Neutrophil (primary cell): ENCODE data around the gene SLC38A4.

ENCODE experiments used
- H3K27ac ChIP-seq: fragments of 200-600 bp; sonication (generic); 2 replicates; pipeline ENCODE4 v1.5.1; 2016; ENCODE audit warnings: mild to moderate bottlenecking, moderate library complexity
- H3K27me3 ChIP-seq: fragments of 200-600 bp; sonication (generic); 2 replicates; pipeline ENCODE4 v1.6.0; 2016; ENCODE audit warnings: mild to moderate bottlenecking
- H3K36me3 ChIP-seq: fragments of 200-600 bp; sonication (generic); 2 replicates; pipeline ENCODE4 v1.5.1; 2017
- H3K4me1 ChIP-seq, 2 experiments: fragments of 200-600 bp in 1 of 2; sonication (generic) in 1 of 2; 1 replicate in 1 of 2; 2 replicates in 1 of 2; pipeline versions ENCODE4 v1.5.1 to v1.6.1; 2013 to 2016; ENCODE audit warnings: low read depth in 1 of 2, low read length in 1 of 2, mild to moderate bottlenecking in 1 of 2, moderate library complexity in 1 of 2; ENCODE audit not compliant: control insufficient read depth in 1 of 2, insufficient read depth in 1 of 2
- H3K4me3 ChIP-seq, 2 experiments: fragments of 200-600 bp in 1 of 2; sonication (generic) in 1 of 2; 1 replicate in 1 of 2; 2 replicates in 1 of 2; pipeline ENCODE4 v1.5.1; 2013 to 2016; ENCODE audit warnings: low read depth in 1 of 2, low read length in 1 of 2, mild to moderate bottlenecking in 1 of 2, moderate library complexity in 1 of 2
- H3K9me3 ChIP-seq: fragments of 200-600 bp; sonication (generic); 2 replicates; pipeline ENCODE4 v1.5.1; 2016
- TF ChIP-seq, protein P1 (sequence below): fragments of 200-600 bp; sonication (generic); IDR thresholded peaks from 2 replicates; pipeline ENCODE4 v1.5.1; 2016; ENCODE audit warnings: antibody characterized with exemption

Gene SLC38A4

GRCh38 chr12:46794593-46795190, 31.1 kb downstream of the SLC38A4 start:
- H3K27ac ChIP-seq, result no peak overlapping the region
- no peaks in the 10 kb centered on the region for H3K36me3 ChIP-seq
- H3K27me3 ChIP-seq, result no peaks in the 10 kb centered on the region
- H3K4me3 ChIP-seq, result no peak overlapping the region
- H3K9me3 ChIP-seq, result no peaks in the 10 kb centered on the region
- TF ChIP-seq, protein P1, sequence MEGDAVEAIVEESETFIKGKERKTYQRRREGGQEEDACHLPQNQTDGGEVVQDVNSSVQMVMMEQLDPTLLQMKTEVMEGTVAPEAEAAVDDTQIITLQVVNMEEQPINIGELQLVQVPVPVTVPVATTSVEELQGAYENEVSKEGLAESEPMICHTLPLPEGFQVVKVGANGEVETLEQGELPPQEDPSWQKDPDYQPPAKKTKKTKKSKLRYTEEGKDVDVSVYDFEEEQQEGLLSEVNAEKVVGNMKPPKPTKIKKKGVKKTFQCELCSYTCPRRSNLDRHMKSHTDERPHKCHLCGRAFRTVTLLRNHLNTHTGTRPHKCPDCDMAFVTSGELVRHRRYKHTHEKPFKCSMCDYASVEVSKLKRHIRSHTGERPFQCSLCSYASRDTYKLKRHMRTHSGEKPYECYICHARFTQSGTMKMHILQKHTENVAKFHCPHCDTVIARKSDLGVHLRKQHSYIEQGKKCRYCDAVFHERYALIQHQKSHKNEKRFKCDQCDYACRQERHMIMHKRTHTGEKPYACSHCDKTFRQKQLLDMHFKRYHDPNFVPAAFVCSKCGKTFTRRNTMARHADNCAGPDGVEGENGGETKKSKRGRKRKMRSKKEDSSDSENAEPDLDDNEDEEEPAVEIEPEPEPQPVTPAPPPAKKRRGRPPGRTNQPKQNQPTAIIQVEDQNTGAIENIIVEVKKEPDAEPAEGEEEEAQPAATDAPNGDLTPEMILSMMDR, result no peak
- H3K4me1 ChIP-seq, result no peaks in the 10 kb centered on the region

GRCh38 chr12:46792925-46793324, 32.9 kb downstream of the SLC38A4 start:
- no peaks in the 10 kb centered on the region for H3K4me1 ChIP-seq
- H3K27ac ChIP-seq, result no peak overlapping the region
- H3K4me3 ChIP-seq, result no peak overlapping the region
- H3K27me3 ChIP-seq, result no peaks in the 10 kb centered on the region
- TF ChIP-seq, protein P1, result no peak
- H3K9me3 ChIP-seq, result no peaks in the 10 kb centered on the region
- H3K36me3 ChIP-seq, result no peaks in the 10 kb centered on the region

DNA sequence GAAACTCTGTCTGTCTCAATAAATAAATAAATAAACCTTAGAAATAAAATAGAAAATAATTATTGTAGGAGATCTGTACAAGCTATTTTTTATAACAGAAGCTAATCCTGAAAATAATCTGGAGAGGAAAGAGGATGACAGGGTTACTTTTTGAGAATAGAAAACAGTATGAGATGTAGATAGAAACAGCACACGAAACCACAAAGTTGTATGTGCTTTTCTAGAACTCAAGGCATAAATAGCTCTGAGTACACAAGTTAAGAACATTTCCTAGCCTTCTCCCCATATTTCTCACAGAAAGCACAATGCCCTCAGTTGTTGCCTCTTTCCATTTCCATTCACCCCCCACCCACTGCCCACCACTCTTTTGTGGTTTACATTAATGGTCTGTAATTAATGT, 35.7 kb downstream of the SLC38A4 start:
- H3K4me1 ChIP-seq, result no peaks in the 10 kb centered on the region
- H3K27ac ChIP-seq, result no peak overlapping the region
- H3K27me3 ChIP-seq, result no peaks in the 10 kb centered on the region
- no peaks in the 10 kb centered on the region for H3K9me3 ChIP-seq
- no peak overlapping the region for H3K4me3 ChIP-seq
- no peaks in the 10 kb centered on the region for H3K36me3 ChIP-seq
- TF ChIP-seq, protein P1, result no peak

DNA sequence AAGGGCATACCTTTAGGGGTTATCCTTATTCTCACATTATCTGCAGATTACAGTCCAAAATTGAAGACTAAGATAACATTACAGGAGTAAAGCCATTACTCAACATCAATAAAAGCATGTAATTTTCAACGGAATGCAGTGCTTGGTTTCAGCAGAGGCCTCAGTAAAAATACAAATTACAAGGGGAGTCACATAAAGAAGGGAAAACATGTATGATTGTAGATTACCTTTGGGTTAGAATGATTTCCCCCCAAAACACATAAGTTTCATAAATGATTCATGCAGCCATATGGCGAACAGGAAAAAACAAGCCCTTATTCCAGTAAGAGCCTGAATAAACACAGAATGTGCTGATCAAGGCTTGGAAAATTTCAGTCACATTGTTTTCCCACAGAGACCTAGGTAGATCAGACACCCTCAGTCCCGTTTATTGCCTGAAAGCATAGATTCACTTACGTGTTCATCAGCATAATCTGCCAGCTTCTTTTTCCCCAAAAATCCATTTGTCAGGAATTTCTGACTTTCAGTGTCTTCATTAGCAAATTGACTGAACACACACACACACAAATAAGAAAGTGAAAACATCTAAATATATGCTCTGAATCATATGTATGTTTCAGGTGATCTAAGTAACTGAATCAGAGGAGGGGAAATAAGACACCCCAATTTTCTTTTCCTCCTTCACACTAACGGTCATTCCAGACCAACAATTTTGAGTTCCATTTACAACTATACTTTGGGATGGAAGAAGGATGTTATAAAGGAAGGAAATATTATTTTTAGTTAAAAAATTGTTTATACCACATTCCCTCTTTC, 37.5 kb downstream of the SLC38A4 start:
- no peaks in the 10 kb centered on the region for H3K4me1 ChIP-seq
- H3K27ac ChIP-seq, result no peak overlapping the region
- TF ChIP-seq, protein P1, result no peak
- no peaks in the 10 kb centered on the region for H3K36me3 ChIP-seq
- H3K27me3 ChIP-seq, result no peaks in the 10 kb centered on the region
- no peak overlapping the region for H3K4me3 ChIP-seq
- no peaks in the 10 kb centered on the region for H3K9me3 ChIP-seq

DNA sequence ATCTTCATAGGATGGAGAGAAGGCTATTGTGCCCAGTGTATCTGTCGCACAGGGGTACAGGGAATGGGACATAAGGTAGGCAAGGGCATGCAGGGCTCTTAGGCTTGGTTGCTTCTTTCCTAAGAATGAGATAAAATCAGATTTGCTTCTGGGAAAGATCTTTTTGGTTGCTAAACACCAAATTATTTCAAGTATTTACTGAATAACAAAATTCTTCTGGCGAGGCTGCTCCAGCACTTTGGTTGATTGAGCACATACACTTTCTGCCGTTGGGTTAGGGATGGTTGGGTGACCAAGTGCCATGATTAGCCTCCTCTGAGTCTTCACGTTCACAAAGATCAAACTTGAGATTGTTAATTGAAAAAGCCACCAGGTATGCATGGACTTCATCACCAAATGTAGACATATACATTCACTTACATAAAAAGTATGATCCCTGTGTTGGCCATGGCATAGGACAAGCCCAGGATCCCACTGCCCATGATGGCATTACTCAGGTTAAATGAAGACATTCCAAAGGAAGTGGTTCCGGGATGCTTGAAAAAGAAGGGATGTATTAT, 38.2 kb downstream of the SLC38A4 start:
- H3K36me3 ChIP-seq, result no peaks in the 10 kb centered on the region
- no peak overlapping the region for H3K4me3 ChIP-seq
- no peaks in the 10 kb centered on the region for H3K4me1 ChIP-seq
- TF ChIP-seq, protein P1, result no peak
- no peaks in the 10 kb centered on the region for H3K27me3 ChIP-seq
- H3K27ac ChIP-seq, result no peak overlapping the region
- H3K9me3 ChIP-seq, result no peaks in the 10 kb centered on the region
